GM12801 (cell line): Measurements from ENCODE around the gene DEFB129.

Source experiments
- TF ChIP-seq, protein P1 (sequence below): IDR thresholded peaks from one replicate; pipeline ENCODE4 v1.5.1; 2011; ENCODE audit warnings: control low read depth; ENCODE audit not compliant: insufficient read length; ENCODE audit errors: extremely low read depth

Gene DEFB129

GRCh38 chr20:235891-236290 lies 8.8 kb downstream of the DEFB129 start:
- TF ChIP-seq, protein P1, sequence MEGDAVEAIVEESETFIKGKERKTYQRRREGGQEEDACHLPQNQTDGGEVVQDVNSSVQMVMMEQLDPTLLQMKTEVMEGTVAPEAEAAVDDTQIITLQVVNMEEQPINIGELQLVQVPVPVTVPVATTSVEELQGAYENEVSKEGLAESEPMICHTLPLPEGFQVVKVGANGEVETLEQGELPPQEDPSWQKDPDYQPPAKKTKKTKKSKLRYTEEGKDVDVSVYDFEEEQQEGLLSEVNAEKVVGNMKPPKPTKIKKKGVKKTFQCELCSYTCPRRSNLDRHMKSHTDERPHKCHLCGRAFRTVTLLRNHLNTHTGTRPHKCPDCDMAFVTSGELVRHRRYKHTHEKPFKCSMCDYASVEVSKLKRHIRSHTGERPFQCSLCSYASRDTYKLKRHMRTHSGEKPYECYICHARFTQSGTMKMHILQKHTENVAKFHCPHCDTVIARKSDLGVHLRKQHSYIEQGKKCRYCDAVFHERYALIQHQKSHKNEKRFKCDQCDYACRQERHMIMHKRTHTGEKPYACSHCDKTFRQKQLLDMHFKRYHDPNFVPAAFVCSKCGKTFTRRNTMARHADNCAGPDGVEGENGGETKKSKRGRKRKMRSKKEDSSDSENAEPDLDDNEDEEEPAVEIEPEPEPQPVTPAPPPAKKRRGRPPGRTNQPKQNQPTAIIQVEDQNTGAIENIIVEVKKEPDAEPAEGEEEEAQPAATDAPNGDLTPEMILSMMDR = no peak

DNA sequence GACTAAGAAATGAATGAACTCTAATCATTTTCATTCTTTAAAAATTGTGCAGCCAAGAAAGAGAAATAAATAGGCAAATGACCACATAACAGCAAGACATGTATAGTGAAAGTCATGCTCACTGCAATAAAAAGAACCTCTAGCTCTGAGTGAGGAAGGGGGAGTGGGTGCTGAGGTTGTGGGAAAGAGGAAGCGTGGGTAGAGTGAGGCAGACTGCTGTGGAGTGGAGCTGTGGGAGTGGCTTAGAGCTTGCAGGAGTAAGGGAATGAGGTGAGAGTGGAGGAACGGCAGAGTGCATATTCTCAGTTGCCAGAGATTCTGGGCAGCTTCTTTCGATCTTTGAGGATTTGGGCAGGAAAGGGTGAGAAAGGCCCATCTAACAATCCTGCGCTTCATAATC lies 10.4 kb downstream of the DEFB129 start:
- TF ChIP-seq, protein P1 = no peak

GRCh38 chr20:237929-238328 lies 10.9 kb downstream of the DEFB129 start:
- TF ChIP-seq, protein P1 = no peak

- TF ChIP-seq, protein P1 = no peak
Observed at GRCh38 chr20:242905-243304, 15.8 kb downstream of the DEFB129 start.

DNA sequence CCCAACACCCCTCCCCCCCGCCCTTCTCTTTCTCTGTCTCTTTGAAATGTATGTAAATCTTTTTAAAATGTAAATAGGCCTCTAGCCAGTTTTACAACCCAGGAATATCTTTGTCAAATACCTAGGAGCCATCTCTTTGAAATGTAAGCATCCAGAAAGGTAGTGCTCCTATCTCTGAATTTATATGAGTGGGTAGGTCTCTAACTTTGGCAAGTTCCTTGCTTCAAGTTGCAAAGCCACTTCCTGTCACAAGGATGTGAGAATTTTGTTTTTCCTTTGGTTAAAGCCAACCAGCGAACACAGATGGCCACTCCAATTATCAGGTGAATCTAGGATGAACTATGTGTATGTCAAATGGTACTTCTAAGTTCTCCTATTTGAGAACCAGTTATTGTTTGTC lies 24.3 kb downstream of the DEFB129 start:
- TF ChIP-seq, protein P1 = no peak

DNA sequence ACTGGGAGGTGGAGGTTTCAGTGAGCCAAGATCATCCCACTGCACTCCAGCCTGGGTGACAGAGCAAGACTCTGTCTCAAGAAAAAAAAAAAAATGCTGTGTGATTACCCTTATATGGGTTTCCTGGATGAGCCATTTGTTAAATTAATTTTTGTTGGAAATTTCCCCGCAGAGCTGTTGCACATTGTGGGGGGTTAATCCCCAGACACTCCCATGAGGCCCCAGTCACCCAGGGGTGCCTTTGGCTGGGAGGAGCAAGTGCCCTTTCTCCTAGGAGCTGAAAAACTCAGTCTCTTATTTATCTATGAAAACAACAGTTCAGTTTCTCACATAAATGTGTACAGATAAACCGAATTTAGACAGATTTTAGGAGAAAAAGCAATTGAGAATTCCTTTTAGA lies 25.7 kb downstream of the DEFB129 start:
- TF ChIP-seq, protein P1 = no peak

GRCh38 chr20:257419-257818 lies 30.4 kb downstream of the DEFB129 start, which contains the start of gene DEFB132:
TSS of gene DEFB132 (plus strand) at chr20:257724. CDS start at chr20:257779, 55 bp downstream.
- TF ChIP-seq, protein P1 = no peak
